Mesodermal cell (in vitro differentiated cells): ENCODE measurements around the gene SLC25A34. TPM values are rescaled to one million over a fixed set of nuclear protein-coding genes. Genes with fewer than 3 reads are reported as not detected.
"Not testable (repeated sequence)": the region's sequence is repeated elsewhere in the genome, so short reads cannot be mapped to it uniquely, and the experiment has no call there.

ENCODE experiments used
- H3K27ac ChIP-seq: 2 replicates; pipeline ENCODE4 v1.7.0; 2013; ENCODE audit warnings: mild to moderate bottlenecking, low read depth, low read length, moderate library complexity; ENCODE audit not compliant: severe bottlenecking
- H3K36me3 ChIP-seq: 2 replicates; pipeline ENCODE4 v1.7.1; 2013; ENCODE audit warnings: mild to moderate bottlenecking, low read length, moderate library complexity; ENCODE audit not compliant: control insufficient read depth, insufficient read depth
- H3K4me1 ChIP-seq: one replicate; pipeline ENCODE4 v1.7.1; 2013; ENCODE audit warnings: mild to moderate bottlenecking, low read length; ENCODE audit not compliant: insufficient read depth, control insufficient read depth, poor library complexity, severe bottlenecking
- H3K4me3 ChIP-seq: 2 replicates; pipeline ENCODE4 v1.7.0; 2013; ENCODE audit warnings: low read length, control low read depth, mild to moderate bottlenecking; ENCODE audit not compliant: insufficient read depth, poor library complexity, severe bottlenecking; ENCODE audit errors: extremely low read depth
- H3K9me3 ChIP-seq: 2 replicates; pipeline ENCODE4 v1.7.1; 2013; ENCODE audit warnings: mild to moderate bottlenecking, low read length, moderate library complexity; ENCODE audit not compliant: control insufficient read depth
- WGBS, 2 experiments: methylation state at CpG; one replicate each; pipeline ENCODE4 v1.1.5; 2013; ENCODE audit warnings: missing lambda C conversion rate in 2 of 2; ENCODE audit not compliant: insufficient coverage in 2 of 2; 5-methylcytosine and 5-hydroxymethylcytosine counted together
- polyA plus RNA-seq, 2 experiments: library from polyadenylated mRNA; stranded (reverse); fragments of 50-300 nt; gene quantifications; one replicate each; pipeline ENCODE4 v1.2.3, GENCODE V29; 2013

SLC25A34 gene
- polyA plus RNA-seq (2013, experiment 1 of 2): 1.7 TPM
- polyA plus RNA-seq (2013, experiment 2 of 2): 2.1 TPM

DNA sequence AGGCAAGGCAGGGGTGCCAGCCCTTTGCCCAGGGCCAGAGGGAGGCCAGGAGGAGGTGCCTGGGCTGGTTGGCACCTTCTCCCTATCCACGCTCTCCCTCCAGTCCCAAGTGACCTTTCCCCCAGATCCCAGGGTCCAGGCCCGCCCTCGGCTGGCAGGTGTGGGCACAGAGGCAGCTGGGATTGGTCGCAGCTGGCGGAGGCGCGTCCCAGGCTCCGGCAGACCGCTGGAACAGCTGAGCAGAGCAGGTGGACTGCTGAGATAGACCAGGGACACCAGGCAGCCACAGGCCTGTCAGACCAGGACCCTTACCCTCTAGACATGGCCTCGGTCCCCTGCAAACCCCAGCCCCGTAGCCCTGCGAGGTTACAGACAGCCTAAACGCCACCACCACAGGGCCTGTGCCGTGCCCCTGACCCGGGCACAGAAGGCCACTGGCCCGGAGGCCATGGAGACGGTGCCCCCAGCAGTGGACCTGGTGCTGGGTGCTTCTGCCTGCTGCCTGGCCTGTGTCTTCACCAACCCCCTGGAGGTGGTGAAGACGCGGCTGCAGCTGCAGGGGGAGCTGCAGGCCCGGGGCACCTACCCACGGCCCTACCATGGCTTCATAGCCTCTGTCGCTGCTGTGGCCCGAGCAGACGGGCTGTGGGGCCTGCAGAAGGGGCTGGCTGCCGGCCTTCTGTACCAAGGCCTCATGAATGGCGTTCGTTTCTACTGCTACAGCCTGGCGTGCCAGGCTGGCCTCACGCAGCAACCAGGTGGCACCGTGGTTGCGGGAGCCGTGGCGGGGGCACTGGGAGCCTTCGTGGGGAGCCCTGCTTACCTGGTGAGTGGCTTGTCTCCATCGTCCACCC, at the start of gene SLC25A34:
Gene SLC25A34 (plus strand): TSS at position 221 of the 854 bp plus-strand sequence. CDS start 228 bp downstream, at position 449.
- Histone ChIP-seq H3K27ac (no peak within 1 kb of the TSS), H3K4me3 (no peak within 1 kb of the TSS), H3K4me1 (no peaks in the 10 kb centered on the region), H3K9me3 (no peaks in the 10 kb centered on the region), H3K36me3 (peaks cover 27% of the 10 kb centered on the region)
- WGBS, 2 experiments: 93 to 94% methylated on average over 33 to 34 of the region's 35 CpGs

DNA sequence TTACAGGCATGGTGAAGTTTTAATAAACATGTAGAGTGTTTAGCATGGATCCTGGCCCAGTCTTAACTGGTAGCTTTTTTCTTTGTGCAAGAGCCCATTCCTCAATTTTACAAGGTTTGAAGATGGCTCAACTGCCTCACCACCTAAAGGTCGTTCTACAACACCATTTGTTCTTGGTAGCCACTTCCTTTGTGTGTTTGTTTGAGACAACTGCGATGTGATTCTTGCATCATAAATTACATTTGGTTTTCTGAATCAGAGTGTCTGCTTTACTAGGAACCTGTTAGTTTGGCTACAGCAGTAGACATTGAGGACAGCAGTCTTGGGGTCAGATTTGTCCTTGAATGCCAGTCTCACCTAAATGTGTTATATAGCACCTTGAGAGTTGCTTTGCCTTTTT, 48.6 kb upstream of the SLC25A34 start:
- Histone ChIP-seq H3K36me3 (peaks cover 40% of the 10 kb centered on the region), H3K27ac (no peak overlapping the region), H3K4me1 (peaks cover 5% of the 10 kb centered on the region), H3K9me3 (no peaks in the 10 kb centered on the region), H3K4me3 (no peak overlapping the region)
- 100% methylated on average over 1 of the region's 2 CpGs for WGBS, 2 experiments

DNA sequence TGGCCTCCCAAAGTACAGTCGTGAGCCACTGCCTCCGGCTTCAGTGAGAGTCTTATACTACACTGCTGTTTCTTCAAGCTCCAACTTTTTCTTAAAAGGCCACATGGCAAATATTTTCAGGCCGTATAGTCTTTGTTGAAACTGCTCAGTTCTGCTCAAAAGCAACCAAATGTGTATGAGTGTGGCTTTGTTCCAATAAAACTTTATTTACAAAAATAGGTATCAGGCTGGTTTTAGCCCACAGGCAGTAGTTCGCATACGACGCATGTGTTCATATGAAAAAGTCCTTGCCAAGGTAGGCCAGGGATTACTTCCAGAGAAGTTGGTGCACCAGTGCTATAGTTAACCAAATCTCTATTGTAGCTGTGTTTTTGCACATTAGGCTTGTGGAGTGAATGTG, 45.7 kb upstream of the SLC25A34 start:
- Histone ChIP-seq H3K36me3 (peaks cover 54% of the 10 kb centered on the region), H3K9me3 (no peaks in the 10 kb centered on the region), H3K4me3 (no peak overlapping the region), H3K4me1 (no peaks in the 10 kb centered on the region), H3K27ac (no peak overlapping the region)
- 83 to 100% methylated on average over 1 to 5 of the region's 6 CpGs for WGBS, 2 experiments

DNA sequence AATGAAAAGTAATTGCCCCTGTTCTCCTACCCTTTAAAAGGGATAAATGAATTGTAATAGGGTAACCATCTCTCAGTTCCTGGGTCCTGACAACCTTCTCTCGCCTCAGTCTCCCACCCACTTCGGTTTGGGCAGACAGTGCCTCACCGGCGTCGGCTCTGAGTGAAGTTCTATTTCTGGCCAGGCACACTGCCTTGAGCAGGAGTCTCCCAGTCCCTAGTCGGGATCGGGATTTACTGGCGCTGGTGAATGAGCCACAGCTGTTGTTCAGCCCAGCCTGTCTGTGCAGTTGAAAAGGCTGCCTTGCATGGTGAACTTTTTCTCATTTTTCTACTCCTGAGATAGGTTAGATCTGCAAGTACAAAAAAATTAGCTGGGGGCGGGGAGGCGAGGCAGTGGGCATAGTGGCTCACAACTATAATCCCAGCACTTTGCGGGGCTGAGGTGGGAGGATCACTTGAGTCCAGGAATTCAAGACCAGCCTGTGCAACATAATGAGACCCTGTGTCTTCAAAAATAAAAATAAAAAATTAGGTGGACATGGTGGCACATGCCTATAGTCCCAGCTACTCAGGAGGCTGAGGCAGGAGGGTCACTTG, 44.5 kb upstream of the SLC25A34 start:
- Histone ChIP-seq H3K36me3 (peaks cover 63% of the 10 kb centered on the region), H3K9me3 (no peaks in the 10 kb centered on the region), H3K27ac (no peak overlapping the region), H3K4me1 (no peaks in the 10 kb centered on the region), H3K4me3 (no peak overlapping the region)
- WGBS, 2 experiments: 97 to 99% methylated on average over 10 to 11 of the region's 11 CpGs

DNA sequence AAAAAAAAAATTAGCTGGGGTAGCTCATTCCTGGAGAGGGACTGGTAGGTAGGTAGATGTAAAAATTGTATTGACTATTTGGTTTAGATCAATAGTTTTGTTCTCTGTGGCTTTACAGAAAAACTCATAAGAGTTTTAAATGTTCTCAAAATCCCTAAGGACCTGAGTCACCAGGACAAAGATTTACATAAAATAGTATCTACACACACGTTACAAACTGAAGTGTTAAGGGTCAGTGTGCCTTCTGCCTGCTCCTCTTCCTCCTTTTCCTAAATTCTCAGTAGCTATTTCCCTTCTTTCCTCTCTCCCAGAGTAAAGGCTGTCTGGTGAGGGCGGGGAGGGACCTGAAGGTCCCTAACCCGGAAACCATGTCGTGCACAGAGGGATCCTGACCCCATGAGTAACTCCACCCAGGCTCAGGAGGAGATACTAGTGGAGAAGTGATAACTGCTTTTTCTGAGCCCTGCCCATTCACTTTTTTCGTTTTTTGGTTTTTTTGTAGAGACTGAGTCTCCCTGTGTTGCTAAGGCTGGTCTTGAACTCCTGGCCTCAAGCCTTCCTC, 43.9 kb upstream of the SLC25A34 start:
- Histone ChIP-seq H3K27ac (no peak overlapping the region), H3K36me3 (peaks cover 68% of the 10 kb centered on the region), H3K4me3 (no peak overlapping the region), H3K9me3 (no peaks in the 10 kb centered on the region), H3K4me1 (no peaks in the 10 kb centered on the region)
- WGBS, 2 experiments: 86 to 92% methylated on average over 3 to 5 of the region's 5 CpGs

DNA sequence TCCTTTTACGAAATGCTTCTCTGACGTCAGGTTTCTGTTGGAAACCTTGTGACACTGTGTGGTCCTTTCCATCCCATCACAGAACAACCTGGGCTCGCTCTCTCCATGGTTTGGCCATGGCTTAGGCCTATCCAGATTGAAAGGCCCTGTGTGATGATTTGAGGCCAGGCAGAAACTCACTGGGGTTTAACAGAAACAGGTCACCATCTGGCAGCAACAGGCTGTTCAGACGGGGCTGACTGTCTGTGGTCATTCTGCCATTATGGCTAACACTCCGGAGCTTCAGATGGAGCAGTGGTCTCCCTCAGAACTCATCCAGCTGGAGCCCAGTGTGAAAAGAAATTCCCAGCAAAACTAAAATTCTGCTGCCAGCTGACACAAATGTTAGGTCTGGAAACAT, 42.7 kb upstream of the SLC25A34 start:
- H3K4me3 ChIP-seq: no peak overlapping the region
- no peaks in the 10 kb centered on the region for H3K4me1 ChIP-seq
- 94 to 98% methylated on average over 4 of the region's 5 CpGs for WGBS, 2 experiments
- no peak overlapping the region for H3K27ac ChIP-seq
- H3K9me3 ChIP-seq: no peaks in the 10 kb centered on the region
- H3K36me3 ChIP-seq: peaks cover 68% of the 10 kb centered on the region

DNA sequence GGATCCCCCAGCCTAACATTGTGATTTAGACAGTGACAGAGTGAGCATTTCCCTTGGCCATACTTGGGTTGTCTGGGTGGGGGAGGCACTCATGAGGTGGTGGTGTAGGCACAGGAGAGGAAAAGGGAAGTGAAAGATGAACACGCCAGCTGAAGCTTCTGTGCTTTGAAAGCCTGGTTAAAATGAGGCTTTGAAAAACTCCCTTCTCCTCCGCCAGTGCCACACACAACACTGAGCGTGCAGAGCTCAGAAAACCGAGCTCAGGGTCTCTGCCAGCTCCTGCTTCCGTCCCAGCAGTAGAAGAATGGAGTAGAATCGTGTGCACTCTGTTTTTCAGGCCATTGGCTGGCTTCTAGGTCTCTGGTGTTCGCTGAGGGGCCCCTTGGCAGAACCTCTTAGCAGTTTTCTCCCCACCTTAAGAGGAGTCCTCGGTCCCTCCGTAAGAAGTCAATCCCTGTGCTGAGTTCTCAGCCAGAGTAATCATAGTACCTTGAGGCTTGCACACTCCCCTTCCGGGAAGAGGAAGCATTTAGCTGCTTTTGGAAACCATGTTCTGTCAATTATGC, 39.0 kb upstream of the SLC25A34 start:
- peak overlapping the region; percentile 10 for H3K27ac ChIP-seq
- no peaks in the 10 kb centered on the region for H3K4me1 ChIP-seq
- peaks cover 56% of the 10 kb centered on the region for H3K36me3 ChIP-seq
- H3K4me3 ChIP-seq: no peak overlapping the region
- WGBS, 2 experiments: 95 to 97% methylated on average over 7 to 10 of the region's 10 CpGs
- no peaks in the 10 kb centered on the region for H3K9me3 ChIP-seq

DNA sequence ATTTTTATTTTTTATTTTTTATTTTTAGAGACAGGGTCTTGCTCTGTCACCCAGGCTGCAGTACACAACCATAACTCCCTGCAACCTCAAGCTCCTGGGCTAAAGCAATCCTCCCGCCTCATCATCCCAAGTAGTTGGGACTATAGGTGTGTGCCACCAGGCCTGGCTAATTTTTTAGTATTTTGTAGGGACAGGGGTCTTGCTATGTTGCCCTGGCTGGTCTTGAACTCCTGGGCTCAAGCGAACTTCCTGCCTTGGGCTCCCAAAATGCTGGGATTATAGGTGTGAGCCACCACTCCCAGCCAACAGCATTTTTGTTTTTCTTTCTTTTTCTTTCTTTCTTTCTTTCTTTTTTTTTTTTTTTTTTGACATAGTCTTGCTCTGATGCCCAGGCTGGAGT, 37.9 kb upstream of the SLC25A34 start:
- Histone ChIP-seq H3K4me1 (no peaks in the 10 kb centered on the region), H3K4me3 (no peak overlapping the region), H3K27ac (no peak overlapping the region), H3K9me3 (no peaks in the 10 kb centered on the region), H3K36me3 (peaks cover 52% of the 10 kb centered on the region)
- WGBS, 2 experiments: 92 to 100% methylated on average over 1 of the region's 2 CpGs

DNA sequence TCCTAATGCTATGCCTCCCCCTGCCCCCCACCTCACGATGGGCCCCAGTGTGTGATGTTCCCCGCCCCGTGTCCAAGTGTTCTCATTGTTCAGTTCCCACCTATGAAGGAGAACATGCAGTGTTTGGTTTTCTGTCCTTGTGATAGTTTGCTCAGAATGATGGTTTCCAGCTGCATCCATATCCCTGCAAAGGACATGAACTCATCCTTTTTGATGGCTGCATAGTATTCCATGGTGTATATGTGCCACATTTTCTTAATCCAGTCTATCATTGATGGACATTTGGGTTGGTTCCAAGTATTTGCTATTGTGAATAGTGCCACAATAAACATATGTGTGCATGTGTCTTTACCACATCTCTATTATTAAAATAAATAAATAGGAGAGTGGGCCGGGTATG, 36.7 kb upstream of the SLC25A34 start:
- not testable (repeated sequence) for H3K27ac ChIP-seq, H3K4me3 ChIP-seq, H3K9me3 ChIP-seq, H3K4me1 ChIP-seq
- no CpG with 5 or more reads among the region's 4 CpGs for WGBS, 2 experiments
- H3K36me3 ChIP-seq: peaks cover 44% of the 10 kb centered on the region

DNA sequence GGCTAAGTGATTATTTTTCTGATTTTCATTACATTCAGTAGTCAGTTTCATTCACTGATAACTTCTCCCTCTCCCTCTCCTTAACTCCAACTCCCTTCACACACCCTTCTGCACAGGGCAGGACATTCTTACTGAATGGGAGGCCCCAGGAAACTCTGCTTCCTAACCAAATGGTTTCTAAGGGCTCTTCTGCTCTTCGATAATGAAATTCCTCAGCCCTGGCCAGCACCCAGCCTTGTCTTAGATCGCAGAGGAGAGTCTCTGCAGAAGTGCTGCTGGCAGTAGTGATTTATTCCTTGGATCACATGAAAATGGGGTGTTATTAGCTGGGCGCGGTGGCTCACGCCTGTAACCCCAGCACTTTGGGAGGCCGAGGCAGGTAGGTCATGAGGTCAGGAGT, 35.5 kb upstream of the SLC25A34 start:
- H3K4me1 ChIP-seq: peaks cover 4% of the 10 kb centered on the region
- H3K27ac ChIP-seq: peak overlapping the region; percentile 18
- H3K4me3 ChIP-seq: no peak overlapping the region
- no peaks in the 10 kb centered on the region for H3K9me3 ChIP-seq
- peaks cover 49% of the 10 kb centered on the region for H3K36me3 ChIP-seq
- 100% methylated on average over 6 of the region's 6 CpGs for WGBS, 2 experiments
